ENCODE results near the gene ZMYND15.

The ZMYND15 gene

DNA sequence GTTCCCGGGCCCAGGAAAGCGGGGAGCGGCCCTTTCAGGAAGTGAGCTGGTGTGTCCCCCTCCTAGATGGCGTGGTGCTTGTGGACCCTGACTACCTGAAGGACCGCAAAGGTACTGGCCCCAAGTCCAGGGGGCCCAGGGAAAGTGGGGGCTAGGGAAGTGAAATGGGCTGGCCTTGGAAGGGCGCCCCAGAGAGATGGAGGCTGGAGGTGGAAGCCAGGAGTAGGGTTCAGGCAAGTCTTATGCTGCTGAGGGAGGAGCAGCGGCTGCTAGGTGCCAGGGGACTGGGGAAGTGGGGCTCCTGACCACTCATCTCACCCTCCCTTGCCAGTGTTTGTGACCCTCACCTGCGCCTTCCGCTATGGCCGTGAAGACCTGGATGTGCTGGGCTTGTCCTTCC is 23.6 kb upstream of the ZMYND15 start:
- DNase-seq (ENCODE audit: low read depth in 1 of 2, low spot score in 1 of 2), result no peak

DNA sequence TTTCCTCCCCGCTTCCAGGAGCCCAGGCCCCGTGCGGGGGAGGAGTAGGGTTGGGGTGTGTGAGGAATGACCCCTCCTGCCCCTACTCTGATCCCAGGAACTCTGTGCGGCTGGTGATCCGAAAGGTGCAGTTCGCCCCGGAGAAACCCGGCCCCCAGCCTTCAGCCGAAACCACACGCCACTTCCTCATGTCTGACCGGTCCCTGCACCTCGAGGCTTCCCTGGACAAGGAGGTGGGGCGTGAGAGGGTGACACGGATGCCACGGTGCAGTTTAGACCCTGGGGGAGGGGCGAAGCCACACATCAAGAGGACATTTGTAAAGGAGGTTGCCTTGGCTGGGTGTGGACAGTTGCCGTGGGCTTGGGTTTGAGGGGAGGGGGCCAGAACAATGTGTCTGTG is 21.8 kb upstream of the ZMYND15 start:
- DNase-seq (ENCODE audit: low read depth in 1 of 2, low spot score in 1 of 2), result no peak

DNA sequence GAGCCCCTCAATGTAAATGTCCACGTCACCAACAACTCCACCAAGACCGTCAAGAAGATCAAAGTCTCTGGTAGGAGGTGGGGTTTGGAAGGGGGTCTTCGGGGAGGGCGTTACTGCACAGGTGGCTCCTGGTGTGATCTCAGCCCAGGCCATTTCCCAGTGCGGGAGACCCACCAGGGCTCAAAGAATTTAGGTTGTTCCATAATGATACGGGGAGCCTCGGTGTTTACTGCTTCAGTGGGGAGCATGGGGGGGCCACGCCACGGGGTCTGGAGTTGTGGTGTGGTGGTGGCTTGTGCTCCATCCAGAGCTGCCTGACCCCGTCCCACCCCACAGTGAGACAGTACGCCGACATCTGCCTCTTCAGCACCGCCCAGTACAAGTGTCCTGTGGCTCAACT is 21.4 kb upstream of the ZMYND15 start:
- DNase-seq (ENCODE audit: low read depth in 1 of 2, low spot score in 1 of 2), result no peak

DNA sequence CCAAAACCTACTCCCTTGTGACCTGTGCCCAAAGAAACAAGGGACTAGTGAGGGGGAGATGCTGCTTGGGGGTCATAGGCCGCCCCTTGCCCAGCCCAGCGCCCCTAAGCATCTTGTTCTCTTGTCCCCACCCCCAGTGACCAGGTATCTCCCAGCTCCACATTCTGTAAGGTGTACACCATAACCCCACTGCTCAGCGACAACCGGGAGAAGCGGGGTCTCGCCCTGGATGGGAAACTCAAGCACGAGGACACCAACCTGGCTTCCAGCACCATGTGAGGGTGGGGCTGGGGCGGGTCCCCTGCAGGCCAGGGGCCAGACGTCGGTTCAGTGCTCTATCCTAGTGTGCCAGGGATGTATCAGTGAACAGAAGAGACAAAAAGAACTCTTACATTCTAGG is 20.5 kb upstream of the ZMYND15 start:
- no peak for DNase-seq (ENCODE audit: low read depth in 1 of 2, low spot score in 1 of 2)

DNA sequence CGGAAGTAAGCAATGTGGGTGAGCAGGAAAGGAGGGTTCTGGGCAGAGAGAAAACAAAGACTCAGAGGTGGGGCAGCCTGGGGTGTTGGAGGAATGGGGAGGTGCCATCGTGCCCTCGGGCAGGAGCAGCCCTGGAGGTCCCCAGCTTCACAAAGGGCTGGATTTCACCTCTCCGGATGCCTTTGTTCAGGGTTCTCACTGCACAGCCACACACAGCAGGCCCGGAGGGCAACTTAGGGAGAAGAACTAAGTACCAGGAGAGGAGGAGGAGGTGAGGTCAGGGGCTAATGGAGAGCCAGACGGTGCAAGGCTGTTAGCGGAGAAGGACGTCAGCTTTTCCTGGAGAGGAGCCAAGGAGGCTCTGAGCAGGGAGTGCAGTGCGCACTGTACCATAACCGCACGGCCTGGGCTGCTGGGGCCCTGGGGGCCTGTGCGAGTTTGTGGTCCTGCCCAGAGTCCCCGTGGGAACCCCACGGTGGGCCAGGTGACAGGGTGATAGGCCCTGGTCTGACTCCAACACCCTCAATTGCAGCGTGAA is 19.9 kb upstream of the ZMYND15 start:
- DNase-seq (ENCODE audit: low read depth in 1 of 2, low spot score in 1 of 2), result no peak

DNA sequence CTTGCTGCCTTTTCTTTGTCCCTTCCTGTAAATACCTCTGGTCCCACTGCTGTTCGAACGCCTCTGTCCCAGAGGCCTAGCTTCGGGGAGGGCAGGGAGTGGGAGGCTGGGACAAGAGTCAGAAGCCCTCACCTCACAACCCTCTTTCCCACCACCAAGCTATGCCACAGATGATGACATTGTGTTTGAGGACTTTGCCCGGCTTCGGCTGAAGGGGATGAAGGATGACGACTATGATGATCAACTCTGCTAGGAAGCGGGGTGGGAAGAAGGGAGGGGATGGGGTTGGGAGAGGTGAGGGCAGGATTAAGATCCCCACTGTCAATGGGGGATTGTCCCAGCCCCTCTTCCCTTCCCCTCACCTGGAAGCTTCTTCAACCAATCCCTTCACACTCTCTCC is 18.8 kb upstream of the ZMYND15 start:
- no peak for DNase-seq (ENCODE audit: low read depth in 1 of 2, low spot score in 1 of 2)

DNA sequence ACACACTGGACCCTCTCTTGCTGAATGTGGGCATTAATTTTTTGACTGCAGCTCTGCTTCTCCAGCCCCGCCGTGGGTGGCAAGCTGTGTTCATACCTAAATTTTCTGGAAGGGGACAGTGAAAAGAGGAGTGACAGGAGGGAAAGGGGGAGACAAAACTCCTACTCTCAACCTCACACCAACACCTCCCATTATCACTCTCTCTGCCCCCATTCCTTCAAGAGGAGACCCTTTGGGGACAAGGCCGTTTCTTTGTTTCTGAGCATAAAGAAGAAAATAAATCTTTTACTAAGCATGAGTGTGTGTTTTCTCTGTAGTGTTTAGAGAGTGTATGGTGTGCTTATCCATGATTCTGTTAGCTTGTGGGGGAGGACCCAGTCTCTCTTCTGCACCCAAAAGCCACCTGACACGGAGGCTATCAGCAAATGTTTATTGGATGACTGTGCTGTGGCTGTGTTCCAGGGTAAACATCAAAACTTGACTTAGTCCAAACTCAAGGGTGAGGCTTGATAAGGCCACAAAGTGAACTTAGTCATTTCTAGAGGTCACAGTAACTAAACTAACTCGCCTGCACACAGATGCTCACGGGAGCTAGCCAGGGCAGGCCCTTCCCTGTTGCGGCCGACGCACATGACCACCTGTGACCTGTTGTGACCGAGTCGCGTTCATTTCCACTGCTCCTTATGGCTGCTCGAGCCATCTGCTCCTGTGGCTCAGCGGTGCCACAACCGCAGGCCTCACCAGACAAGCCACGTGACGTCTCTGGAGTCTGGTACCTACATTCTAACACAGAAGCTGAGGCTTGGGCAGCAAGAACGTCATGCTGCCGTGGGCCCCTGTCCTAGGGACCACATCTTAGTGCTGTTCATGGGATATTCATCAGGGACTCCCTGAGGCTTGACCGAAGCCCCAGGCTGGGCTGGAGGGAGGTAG is 18.2 kb upstream of the ZMYND15 start:
- no peak for DNase-seq (ENCODE audit: low read depth in 1 of 2, low spot score in 1 of 2)

DNA sequence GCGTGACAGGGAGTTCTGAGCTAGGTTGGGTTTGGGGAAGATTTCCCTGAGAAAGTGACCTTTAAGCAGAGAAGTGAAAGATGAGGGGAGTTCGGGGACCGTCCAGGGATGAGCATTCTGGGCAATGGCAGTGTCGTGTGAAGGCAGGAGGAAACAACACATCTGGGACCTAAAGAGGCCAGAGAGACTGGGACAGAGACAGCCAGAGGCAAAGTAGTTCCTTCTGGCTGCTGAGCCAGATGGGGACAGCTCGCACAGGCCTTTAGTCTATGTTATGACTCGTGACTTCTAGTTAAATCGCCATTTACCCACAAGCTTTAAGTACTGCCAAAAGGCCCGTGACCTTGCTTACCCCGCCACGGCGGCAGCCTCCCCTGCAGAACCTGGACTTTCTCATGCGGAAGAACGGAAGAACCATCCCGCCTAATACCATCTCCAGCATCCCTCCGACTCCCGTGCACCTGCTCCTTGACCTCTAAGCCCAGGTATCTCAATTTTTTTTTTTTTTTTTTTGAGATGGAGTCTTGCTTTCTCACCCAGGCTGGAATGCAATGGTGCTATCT is 16.9 kb upstream of the ZMYND15 start:
- no peak for DNase-seq (ENCODE audit: low read depth in 1 of 2, low spot score in 1 of 2)

DNA sequence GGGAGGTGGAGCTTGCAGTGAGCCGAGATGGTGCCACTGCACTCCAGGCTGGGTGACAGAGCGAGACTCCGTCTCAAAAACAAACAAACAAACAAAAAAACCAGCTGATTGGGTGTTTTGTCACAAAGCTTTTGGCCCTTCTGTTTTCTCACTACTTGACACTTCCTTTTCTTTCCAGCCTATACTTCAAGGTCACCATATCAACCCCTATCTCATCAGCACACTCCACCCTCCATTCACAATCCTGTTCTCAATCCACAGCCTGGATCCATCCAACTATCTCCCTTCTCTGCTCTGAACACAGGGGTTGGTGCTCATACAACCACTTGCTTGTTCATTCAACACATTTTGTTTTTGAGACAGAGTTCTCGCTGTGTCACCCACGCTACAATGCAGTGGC is 15.0 kb upstream of the ZMYND15 start:
- DNase-seq (ENCODE audit: low read depth in 1 of 2, low spot score in 1 of 2), result no peak

DNA sequence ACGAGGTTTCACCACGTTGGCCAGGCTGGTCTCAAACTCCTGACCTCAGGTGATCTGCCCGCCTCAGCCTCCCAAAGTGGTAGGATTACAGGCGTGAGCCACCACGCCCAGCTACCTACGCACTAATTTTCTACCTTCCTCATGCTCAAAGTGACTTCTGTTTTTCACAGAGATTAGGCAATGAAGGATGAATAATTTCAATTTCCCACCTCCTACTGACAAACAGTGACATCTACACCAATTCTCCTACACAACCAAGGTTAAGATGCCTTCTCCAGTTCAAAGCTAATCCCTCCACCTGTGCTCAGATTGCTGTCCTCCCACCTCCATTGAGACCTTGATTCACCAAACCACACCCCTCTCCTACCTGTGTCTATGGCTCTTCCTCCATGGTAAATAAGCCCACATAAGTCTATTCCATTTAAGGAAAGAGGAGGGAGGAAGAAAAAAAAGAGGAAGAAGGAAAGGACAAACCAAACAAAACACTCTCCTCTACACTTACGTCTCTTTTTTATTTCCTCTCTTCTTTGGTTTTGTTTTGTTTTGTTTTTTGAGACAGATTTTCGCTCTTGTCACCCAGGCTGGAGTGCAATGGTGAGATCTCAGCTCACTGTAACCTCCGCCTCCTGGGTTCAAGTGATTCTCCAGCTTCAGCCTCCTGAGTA is 13.9 kb upstream of the ZMYND15 start:
- DNase-seq (ENCODE audit: low read depth in 1 of 2, low spot score in 1 of 2), result no peak

DNA sequence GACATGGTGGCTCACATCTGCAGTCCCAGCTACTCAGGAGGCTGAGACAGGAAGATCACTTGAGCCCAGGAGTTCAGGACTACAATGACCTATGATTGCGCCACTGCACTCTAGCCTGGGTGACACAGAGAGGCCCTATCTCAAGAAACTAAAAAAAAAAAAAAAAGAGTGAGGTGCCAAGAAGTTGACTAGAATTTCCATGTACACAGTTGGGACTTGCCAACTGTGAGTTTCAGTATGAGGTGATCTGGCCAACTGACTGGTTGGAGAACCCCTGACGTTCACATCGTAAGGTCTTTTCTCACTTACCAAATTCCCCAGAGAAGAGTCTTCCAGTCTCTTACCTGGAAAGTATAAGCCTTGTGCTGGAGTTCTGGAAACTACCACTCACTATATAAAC is 11.5 kb upstream of the ZMYND15 start:
- DNase-seq (ENCODE audit: low read depth in 1 of 2, low spot score in 1 of 2), result no peak

DNA sequence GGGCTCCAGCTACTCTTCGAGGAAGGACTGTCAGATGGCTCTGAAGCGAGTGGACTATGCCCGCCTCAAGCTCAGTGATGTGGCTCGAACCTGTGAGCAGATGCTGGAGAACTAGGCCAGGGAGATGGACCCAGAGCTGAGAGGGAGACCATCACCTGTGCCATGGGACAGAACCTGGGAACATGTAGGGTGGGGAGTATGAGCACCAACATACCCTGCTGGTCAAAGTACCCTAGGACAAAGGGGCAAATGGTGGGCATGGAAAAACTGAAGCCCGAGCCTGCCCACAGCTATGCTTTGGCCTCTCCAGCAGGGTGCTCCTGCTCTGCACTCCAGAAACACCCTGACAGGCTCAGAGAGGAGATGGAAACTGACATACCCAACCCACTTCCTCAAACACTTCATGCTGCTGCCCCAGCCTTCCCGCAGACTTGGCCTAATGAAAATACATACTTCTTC is 6.5 kb upstream of the ZMYND15 start:
- DNase-seq (ENCODE audit: low read depth in 1 of 2, low spot score in 1 of 2), result no peak

DNA sequence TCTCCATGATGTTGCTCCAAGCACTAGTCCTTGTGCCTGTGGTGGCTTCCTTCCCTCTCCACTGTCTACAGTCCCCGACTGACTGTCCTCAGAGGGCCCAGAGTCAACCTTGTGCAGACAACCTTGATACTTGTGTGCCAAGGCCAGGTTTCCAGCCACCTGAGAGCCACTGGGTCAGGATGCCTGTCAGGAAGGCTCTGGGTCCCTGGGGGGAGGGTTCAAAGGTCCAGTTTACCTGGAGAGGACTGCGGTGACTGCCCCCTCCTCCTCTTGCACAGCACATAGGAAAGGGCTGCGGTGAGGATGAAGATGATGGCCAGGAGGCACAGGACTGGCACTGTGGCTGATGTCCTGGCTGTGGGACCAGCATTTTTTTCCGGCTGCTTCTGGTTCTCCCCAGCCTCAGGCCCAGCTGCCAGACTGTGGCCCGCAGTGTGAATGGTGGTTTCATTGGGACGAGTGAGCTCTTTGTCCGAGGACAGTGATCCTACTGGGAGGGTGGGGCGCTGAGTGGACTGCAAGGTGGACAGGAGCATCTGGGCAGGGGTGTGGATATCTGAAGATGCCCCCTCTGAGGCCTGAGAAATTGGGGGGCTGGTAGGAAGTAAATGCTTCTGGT is 4.7 kb upstream of the ZMYND15 start:
- DNase-seq (ENCODE audit: low read depth in 1 of 2, low spot score in 1 of 2), result no peak

DNA sequence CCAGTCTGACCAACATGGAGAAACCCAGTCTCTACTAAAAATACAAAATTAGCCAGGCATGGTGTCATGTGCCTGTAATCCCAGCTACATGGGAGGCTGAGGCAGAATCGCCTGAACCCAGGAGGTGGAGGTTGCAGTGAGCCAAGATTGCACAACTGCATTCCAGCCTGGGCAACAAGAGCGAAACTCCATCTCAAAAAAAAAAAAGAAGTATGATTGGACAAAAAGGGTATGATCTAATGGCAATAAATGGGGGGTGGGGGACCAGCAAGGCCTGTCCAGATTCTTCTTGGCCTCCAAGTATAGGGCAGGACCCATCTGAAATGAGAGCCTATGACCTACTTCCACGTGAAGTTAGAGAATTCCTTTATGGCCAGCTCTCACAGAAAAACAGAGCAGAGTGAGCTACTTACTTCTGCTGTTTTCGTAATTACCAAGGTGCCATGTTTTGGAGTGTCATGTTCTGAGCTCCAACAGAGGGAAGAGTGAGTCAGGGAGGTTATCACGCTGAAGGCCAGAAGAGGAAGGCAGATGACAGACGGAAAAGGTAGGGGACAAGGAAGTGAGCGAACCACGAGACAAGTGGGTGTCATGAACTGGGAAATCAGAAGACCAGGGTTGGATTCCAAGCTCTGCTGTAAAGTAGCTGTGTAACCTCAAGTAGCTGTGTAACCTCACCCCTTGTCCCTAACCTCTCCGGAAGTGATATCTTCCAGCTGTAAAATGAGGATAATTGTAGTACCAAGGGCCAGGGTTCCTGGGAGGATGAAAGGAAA is 3.6 kb upstream of the ZMYND15 start:
- DNase-seq (ENCODE audit: low read depth in 1 of 2, low spot score in 1 of 2), result no peak

DNA sequence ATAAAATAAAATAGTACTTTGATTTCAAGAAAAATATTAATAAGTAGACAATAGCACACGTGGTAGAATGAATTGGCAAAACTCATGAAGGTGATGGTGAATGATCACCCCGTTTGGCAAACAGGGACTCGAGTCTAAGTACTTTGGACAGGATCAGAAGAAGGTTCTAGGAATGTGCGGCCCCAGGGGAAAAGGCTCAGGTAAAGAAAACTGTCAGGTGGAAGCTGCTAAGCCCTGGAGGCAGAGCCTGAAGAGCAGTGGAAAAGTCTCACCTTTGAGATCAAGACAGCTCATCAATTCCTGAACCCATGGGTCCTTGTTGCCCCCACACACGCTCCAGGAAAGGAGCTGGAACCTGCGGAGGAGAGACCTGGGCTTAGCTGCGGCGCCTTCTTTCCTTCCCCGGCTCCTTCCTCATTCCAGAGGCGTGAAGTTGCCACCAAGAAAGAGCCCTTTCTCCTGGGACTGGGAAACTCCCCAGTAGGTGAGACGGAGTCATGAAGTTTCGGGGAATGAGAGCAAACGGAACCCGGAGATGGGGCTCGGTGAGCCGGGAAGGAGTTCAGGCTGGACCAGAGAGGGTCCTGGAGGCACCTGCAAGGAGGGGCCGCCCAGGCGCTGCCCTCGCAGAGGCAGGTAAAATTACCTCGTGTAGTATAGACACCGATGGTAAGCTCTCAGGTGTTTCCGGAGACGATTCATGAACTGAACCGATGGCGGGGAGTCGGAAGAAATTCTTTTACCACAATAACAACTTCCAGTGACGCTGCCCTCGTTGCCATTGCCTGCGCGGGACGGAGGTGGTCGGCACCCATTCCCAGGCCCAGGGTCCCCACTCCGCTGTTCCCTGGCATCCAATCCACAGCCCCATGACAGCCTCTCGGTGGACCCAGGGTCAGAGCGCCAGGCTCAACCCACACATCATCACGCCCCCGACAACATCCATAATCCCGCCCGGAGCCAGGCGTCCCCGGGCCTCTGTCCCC is 1.2 kb upstream of the ZMYND15 start:
- DNase-seq (ENCODE audit: low read depth in 1 of 2, low spot score in 1 of 2), result no peak

DNA sequence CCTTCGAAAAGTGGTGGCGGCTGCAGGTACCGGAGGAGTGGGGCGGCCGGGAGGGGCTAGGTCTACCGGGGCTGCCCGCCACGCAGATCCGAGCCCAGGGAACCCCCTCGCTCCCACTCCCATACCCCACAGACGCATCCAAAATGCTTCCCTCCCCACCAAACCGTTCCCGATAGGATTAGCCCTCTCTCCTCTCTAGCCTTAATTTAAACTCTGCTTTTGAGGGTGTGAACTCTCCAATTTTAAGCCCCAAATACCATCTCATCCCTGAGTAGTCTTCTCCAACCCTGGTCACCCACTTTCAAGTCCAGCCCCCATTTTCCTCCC is 355 bp downstream of the ZMYND15 start:
- DNase-seq (ENCODE audit: low read depth in 1 of 2, low spot score in 1 of 2), result no peak

DNA sequence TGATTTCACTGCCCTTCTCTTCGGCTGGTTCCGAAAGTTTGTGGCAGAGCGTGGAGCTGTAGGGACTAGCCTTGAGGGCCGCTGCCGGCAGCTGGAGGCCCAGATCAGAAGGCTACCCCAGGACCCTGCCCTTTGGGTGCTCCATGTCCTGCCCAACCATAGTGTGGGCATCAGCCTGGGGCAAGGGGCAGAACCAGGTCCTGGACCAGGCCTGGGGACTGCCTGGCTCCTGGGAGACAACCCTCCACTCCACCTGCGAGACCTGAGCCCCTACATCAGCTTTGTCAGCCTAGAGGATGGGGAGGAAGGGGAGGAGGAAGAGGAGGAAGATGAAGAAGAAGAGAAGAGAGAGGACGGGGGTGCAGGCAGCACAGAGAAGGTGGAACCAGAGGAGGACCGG is 951 bp downstream of the ZMYND15 start:
- no peak for DNase-seq (ENCODE audit: low read depth in 1 of 2, low spot score in 1 of 2)

DNA sequence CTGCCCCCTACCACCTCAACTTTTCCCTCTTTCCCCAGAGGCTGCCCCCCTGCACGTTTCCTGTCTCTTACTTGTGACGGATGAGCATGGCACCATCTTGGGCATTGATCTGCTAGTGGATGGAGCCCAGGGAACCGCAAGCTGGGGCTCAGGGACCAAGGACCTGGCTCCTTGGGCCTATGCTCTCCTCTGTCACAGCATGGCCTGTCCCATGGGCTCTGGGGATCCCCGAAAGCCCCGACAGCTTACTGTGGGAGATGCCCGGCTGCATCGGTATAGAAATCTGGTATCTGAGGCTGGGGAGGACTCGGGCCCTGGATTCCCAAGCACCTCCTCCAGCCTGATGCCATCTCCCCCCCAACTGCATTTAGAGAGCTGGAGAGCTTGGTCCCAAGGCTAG is 1.9 kb downstream of the ZMYND15 start:
- DNase-seq (ENCODE audit: low read depth in 1 of 2, low spot score in 1 of 2), result no peak

DNA sequence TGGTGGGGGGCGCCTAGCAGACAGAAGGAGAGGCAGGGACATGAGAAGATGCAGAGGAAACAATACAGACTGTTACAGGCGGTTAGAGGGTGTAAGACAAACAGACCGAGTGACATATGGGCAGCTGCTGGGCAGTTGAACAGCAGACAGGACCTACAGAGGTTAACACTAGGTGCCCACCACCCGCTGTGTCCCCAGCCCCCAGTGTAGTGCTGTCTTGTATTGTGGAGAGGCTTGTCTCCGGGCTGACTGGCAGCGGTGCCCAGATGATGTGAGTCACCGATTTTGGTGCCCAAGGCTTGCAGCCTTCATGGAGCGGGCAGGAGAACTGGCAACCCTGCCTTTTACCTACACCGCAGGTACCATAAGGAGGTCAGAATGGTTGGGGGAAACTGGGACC is 2.5 kb downstream of the ZMYND15 start:
- DNase-seq (ENCODE audit: low read depth in 1 of 2, low spot score in 1 of 2), result no peak

DNA sequence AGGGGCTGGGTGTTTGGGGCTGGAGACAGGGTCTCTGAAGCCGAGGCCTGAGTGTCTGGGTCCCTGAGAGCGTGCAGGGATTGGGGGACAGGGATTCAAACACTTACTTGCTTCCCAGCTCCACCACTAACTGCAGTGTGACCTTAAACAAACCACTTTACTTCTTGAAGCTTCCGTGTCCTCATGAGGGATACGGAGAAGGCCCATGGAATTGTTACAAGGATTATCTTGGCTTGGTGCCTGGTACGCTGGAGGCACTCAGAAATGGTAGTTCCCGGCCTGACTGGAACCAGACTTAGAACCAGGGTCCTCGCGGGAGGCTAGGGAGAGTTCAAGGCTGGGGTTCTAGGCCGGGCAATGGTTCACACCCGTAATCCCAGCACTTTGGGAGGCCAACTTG is 3.0 kb downstream of the ZMYND15 start:
- no peak for DNase-seq (ENCODE audit: low read depth in 1 of 2, low spot score in 1 of 2)
